GM23248 (cell line): ENCODE results near the gene PPIA.

Experiments
- EZH2 ChIP-seq: fragments of 200-600 bp; sonication (generic); IDR thresholded peaks from 2 replicates; pipeline ENCODE4 v1.6.1; 2018; ENCODE audit warnings: antibody characterized with exemption, mild to moderate bottlenecking; ENCODE audit not compliant: insufficient read depth, poor library complexity, severe bottlenecking
- EZH2phosphoT487 ChIP-seq: fragments of 200-600 bp; sonication (generic); IDR thresholded peaks from 2 replicates; pipeline ENCODE4 v1.6.1; 2018; ENCODE audit warnings: antibody characterized with exemption, moderate library complexity, mild to moderate bottlenecking, low read depth; ENCODE audit not compliant: insufficient read depth

DNA sequence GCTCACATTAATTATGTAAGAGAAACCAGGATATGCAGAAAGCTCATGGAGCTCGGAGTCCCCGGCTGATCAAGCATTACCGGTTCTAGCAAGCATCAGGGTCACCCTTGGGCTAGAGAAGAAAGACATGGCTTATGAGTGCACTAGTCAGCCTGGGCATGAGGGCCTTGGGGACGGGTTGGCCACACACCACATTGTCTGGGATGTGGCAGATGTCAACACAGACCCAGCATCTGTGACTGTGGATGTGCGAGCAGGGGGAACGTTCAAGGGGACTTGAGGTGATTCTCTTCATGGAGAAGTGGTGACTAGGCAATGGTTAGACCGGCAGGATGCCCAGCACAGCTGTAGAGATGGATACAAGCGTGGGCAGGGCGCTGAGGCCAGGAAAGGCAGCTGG, 34.2 kb upstream of the PPIA start:
- no peak for TF ChIP-seq EZH2
- no peak for TF ChIP-seq EZH2phosphoT487
